OCI-LY3 (cell line): ENCODE data around the gene AUTS2.

Experiments
- H2AFZ ChIP-seq: fragments of 200-600, 300-600 bp; shearing (Covaris generic); 2 replicates; pipeline ENCODE4 v1.6.0; 2014; ENCODE audit warnings: antibody characterized with exemption, low read depth, low read length
- H3K27ac ChIP-seq: fragments of 200-600, 300-600 bp; sonication (generic); 2 replicates; pipeline ENCODE4 v1.5.1; 2014; ENCODE audit warnings: mild to moderate bottlenecking, low read length, moderate library complexity, mixed read lengths
- H3K27me3 ChIP-seq: fragments of 200-600, 300-600 bp; sonication (generic); 2 replicates; pipeline ENCODE4 v1.6.1; 2014; ENCODE audit warnings: low read depth, low read length, mixed read lengths
- H3K36me3 ChIP-seq: fragments of 200-600, 300-600 bp; sonication (generic); replicated peaks from 2 replicates; pipeline ENCODE3; 2014; ENCODE audit warnings: low read depth, low read length, mixed read lengths
- H3K4me1 ChIP-seq: fragments of 300-600, 200-600 bp; sonication (generic); 2 replicates; pipeline ENCODE4 v1.6.1; 2014; ENCODE audit warnings: low read length, mixed read lengths
- H3K4me2 ChIP-seq: fragments of 200-600, 300-600 bp; sonication (generic); 2 replicates; pipeline ENCODE4 v1.6.1; 2014; ENCODE audit warnings: low read length, mixed read lengths
- H3K4me3 ChIP-seq: fragments of 300-600, 200-600 bp; sonication (generic); 2 replicates; pipeline ENCODE4 v1.5.1; 2014; ENCODE audit warnings: antibody characterized with exemption, mild to moderate bottlenecking, low read length, moderate library complexity
- H3K79me2 ChIP-seq: fragments of 300-600, 200-600 bp; shearing (Covaris generic); 2 replicates; pipeline ENCODE4 v1.6.1; 2014; ENCODE audit warnings: mild to moderate bottlenecking, low read length, mixed read lengths
- H3K9ac ChIP-seq: fragments of 300-600, 200-600 bp; shearing (Covaris generic); 2 replicates; pipeline ENCODE4 v1.6.0; 2014; ENCODE audit warnings: mild to moderate bottlenecking, low read length, moderate library complexity
- H3K9me3 ChIP-seq: fragments of 200-600, 300-600 bp; shearing (Covaris generic); 2 replicates; pipeline ENCODE4 v1.6.1; 2014; ENCODE audit warnings: low read length, mixed read lengths; ENCODE audit not compliant: insufficient read depth
- H4K20me1 ChIP-seq: fragments of 200-600, 300-600 bp; sonication (generic); 2 replicates; pipeline ENCODE4 v1.6.1; 2016; ENCODE audit warnings: low read length, mixed read lengths; ENCODE audit not compliant: insufficient read depth
- CTCF ChIP-seq: fragments of 200-600, 300-600 bp; sonication (generic); IDR thresholded peaks from 2 replicates; pipeline ENCODE4 v1.5.1; 2014; ENCODE audit warnings: antibody characterized with exemption, low read length, low read depth
- EZH2phosphoT487 ChIP-seq: fragments of 200-600 bp; shearing (Covaris generic); IDR thresholded peaks from 2 replicates; pipeline ENCODE4 v1.6.1; 2018; ENCODE audit warnings: antibody characterized with exemption, mixed run types, low read depth

The AUTS2 gene

GRCh38 chr7:69968969-69969556, 370.8 kb downstream of the AUTS2 start:
- Histone ChIP-seq H4K20me1 (no peaks in the 10 kb centered on the region), H2AFZ (no peak overlapping the region), H3K4me3 (no peak overlapping the region), H3K79me2 (no peaks in the 10 kb centered on the region), H3K4me2 (no peak overlapping the region), H3K4me1 (no peaks in the 10 kb centered on the region), H3K9ac (no peak overlapping the region), H3K27me3 (no peaks in the 10 kb centered on the region), H3K36me3 (no peaks in the 10 kb centered on the region), H3K9me3 (no peaks in the 10 kb centered on the region), H3K27ac (no peak overlapping the region)
- no peak for TF ChIP-seq EZH2phosphoT487
- no peak for TF ChIP-seq CTCF

GRCh38 chr7:69981646-69982045, 383.4 kb downstream of the AUTS2 start:
- Histone ChIP-seq H2AFZ (no peak overlapping the region), H3K36me3 (no peaks in the 10 kb centered on the region), H3K27ac (no peak overlapping the region), H3K79me2 (no peaks in the 10 kb centered on the region), H3K4me1 (no peaks in the 10 kb centered on the region), H3K9me3 (no peaks in the 10 kb centered on the region; the same call in 1 of the 2 replicates), H3K27me3 (no peaks in the 10 kb centered on the region), H3K4me3 (no peak overlapping the region), H4K20me1 (no peaks in the 10 kb centered on the region), H3K4me2 (no peak overlapping the region), H3K9ac (no peak overlapping the region)
- TF ChIP-seq EZH2phosphoT487, result no peak
- TF ChIP-seq CTCF, result no peak

- no peak overlapping the region for H2AFZ ChIP-seq
- H3K4me2 ChIP-seq, result no peak overlapping the region
- no peaks in the 10 kb centered on the region for H3K9me3 ChIP-seq
- no peaks in the 10 kb centered on the region for H3K4me1 ChIP-seq
- no peak overlapping the region for H3K9ac ChIP-seq
- H3K79me2 ChIP-seq, result no peaks in the 10 kb centered on the region
- H3K27me3 ChIP-seq, result no peaks in the 10 kb centered on the region
- no peak for TF ChIP-seq EZH2phosphoT487
- no peak for TF ChIP-seq CTCF
- H4K20me1 ChIP-seq, result no peaks in the 10 kb centered on the region
- no peaks in the 10 kb centered on the region for H3K36me3 ChIP-seq
- no peak overlapping the region for H3K4me3 ChIP-seq
- H3K27ac ChIP-seq, result no peak overlapping the region
Measured at GRCh38 chr7:69982197-69982596, 383.9 kb downstream of the AUTS2 start.

- TF ChIP-seq CTCF, result no peak
- TF ChIP-seq EZH2phosphoT487, result no peak
- no peak overlapping the region for H3K4me3 ChIP-seq
- no peaks in the 10 kb centered on the region for H3K9me3 ChIP-seq
- H2AFZ ChIP-seq, result no peak overlapping the region
- H3K4me2 ChIP-seq, result no peak overlapping the region
- no peaks in the 10 kb centered on the region for H4K20me1 ChIP-seq
- H3K27me3 ChIP-seq, result no peaks in the 10 kb centered on the region
- no peak overlapping the region for H3K9ac ChIP-seq
- H3K27ac ChIP-seq, result no peak overlapping the region
- no peaks in the 10 kb centered on the region for H3K36me3 ChIP-seq
- H3K79me2 ChIP-seq, result no peaks in the 10 kb centered on the region
- H3K4me1 ChIP-seq, result no peaks in the 10 kb centered on the region
Measured at GRCh38 chr7:69989551-69989950, 391.3 kb downstream of the AUTS2 start.
